Stimulated activated CD4-positive, alpha-beta T cell treated with anti-CD3 and anti-CD28 coated beads, TNF-alpha, amount 100 ng/mL, for 1 hour (primary cell): ENCODE measurements around the gene PRKG1.

ENCODE experiments used
- DNase-seq, 3 donors: peaks; one replicate each; pipeline ENCODE4 v3.0.0-alpha.2; 2020; ENCODE audit warnings: low read depth in 3 of 3, low spot score in 1 of 3

The PRKG1 gene

DNA sequence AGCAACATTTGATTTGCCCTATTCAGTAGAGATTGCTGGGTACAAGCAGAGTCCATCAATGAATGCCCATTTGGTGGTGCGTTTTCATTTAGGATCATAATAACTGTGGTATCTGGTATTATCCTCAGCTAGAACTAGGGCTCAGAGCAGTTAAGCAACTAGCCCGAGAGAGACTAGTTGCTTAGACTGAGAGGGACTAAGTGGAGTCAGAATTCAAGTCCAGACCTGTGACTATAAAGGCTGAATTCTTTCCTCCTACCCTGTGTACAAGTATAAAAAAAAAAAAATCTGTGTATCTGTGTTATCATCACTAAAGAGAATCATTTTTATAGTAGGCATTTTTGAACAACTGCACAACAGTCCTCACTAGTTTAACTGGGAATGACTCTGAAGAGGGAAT is 1194.5 kb downstream of the PRKG1 start:
- DNase-seq: no peak

GRCh38 chr10:52269233-52269632 is 1194.9 kb downstream of the PRKG1 start:
- DNase-seq: no peak

DNA sequence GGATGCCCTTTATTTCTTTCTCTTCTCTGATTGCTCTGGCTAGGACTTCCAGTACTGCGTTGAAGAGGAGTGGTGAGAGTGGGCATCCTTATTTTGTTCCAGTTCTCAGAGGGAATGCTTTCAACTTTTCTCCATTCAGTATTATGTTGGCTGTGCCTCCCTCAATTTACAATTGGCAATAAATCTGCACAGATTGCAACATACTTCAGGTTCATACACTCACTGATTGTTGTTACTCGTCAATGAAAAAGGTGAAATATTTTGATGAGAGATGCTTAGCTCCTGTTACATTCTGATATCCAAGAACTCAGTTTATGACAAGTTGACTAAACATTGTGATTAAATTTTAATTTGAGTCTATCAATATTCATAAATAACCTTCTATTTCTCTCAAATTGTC is 1201.9 kb downstream of the PRKG1 start:
- DNase-seq: no peak

- no peak for DNase-seq
Measured at GRCh38 chr10:52276986-52277385, 1202.7 kb downstream of the PRKG1 start.

DNA sequence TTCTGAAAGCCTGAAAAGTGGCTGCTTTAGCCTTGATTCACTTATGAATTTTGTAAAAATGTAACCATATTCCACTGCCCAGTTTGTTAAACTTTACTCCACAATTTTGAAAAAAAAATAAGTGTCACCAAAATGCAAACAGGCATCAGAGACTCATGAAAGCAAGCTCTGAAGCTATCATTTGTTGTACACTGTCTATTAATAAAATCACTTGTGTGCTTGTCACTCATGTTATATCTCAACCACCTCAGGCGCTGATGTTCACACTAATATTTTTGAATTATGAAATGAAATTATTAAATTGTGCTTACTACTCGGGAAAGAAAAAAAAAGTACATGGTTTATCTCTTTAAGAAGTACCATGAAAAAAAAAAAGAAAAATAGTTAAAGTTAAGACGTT is 1205.3 kb downstream of the PRKG1 start:
- no peak for DNase-seq

DNA sequence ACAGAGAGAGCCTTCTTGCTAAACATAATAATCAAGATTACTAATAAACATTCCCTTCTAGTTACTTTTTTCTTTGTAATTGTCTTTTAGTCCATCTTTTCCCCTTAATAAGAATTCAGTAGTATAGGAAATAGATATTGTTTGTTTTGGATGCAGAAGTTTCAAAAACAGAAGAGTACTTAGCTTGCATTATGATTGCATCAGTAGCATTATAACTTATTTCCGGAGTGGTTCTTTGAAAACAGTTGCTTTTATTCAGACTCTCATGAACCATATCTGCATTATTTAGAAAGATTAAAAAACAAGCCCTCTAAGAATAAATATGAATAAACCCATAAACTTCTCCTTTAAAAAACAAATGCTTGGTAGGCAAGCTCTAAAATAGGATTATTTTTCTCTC is 1205.8 kb downstream of the PRKG1 start:
- no peak for DNase-seq

DNA sequence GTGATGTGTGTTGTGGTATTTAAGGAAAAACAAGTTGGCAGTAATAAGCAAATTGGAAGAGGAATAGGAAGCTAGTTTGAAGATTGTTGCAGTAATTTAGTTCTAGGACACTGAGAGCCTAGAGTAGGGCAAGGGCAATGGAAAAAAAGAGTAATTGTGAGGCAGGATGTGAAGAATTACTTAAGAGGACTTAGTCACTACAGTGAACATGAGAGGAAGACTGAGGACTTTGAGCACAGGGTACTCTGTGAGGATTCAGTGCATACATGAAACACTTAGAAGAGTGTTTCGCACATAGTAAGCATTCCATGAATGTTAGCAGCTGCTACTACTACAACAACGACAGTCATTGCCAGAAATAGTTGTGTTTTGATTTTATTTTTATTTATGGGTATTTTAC is 1208.9 kb downstream of the PRKG1 start:
- DNase-seq: no peak

GRCh38 chr10:52284416-52285013 is 1210.2 kb downstream of the PRKG1 start:
- no peak for DNase-seq

- DNase-seq: no peak
Measured at GRCh38 chr10:52287866-52288265, 1213.6 kb downstream of the PRKG1 start.

GRCh38 chr10:52297747-52298146 is 1223.5 kb downstream of the PRKG1 start:
- DNase-seq: no peak

DNA sequence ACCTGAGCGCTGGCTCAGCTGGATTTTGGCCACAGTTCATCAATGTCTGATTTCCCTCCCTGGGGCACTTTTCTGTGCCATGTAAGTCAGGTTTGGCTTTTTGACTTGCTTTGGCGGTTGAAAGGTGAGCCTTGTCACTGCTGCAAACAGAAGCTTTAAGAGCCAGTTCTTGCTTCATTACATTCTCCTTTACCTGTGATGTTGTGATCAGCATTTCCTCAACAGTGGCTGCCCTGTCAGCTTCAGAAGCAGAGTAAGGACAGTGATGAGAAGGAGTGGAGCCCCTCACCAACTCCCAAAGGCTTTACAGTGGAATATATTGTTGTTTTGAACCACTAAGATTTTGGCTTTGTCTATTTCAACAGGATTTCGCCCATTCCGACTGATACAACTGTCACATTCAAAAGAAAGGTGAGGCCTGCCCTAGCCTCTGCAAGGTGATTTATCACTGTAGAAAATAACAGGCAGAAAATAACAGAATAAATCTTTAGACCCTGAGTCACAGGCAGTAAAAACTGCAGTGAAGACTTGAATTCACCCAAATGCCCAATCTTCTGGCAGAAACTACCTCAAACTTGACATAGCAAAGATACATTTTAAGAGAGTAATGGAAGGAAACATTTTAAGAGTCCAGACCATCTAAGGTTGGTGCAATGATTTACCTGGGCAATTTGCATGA is 1226.5 kb downstream of the PRKG1 start:
- DNase-seq: no peak

DNA sequence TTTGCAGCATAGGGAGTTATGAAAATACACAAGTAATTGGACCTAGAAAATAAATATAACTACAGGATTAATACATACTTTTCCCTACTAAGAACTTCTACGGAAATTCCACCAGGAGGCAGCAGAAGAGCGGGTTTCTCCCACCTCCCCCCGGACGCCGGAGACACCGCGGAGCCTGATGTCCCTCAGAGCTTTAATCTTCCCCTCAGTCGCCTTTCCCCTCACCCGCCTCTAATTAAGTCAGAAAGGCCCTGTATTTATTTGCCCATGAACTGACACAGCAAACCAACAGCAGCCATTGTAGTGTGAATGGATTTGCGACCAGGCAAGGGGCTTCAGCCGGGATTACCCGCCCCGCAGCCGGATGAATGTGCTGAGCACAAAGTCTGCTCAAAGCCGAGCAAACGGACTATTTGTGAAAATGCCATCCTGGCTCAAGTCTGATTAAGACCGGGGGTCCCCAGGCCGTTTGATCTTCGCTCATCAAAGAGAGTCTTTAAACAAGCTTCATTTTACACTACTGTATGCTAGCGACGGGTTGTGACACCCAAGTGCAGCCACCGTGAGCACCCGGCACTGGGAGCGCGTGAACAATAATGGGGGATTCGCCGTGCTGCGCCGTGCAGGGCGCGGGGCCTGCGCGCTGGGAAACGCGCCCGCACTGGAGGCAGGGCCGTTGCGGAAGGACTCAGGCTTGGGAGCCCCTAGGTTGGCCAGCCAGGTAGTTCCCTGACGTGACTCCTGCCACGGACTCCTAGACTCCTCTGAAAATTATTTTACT is 1234.2 kb downstream of the PRKG1 start:
- no peak for DNase-seq

- DNase-seq: no peak
Measured at GRCh38 chr10:52312942-52313255, 1238.6 kb downstream of the PRKG1 start.

- no peak for DNase-seq
Measured at GRCh38 chr10:52313256-52313932, 1239.1 kb downstream of the PRKG1 start.

DNA sequence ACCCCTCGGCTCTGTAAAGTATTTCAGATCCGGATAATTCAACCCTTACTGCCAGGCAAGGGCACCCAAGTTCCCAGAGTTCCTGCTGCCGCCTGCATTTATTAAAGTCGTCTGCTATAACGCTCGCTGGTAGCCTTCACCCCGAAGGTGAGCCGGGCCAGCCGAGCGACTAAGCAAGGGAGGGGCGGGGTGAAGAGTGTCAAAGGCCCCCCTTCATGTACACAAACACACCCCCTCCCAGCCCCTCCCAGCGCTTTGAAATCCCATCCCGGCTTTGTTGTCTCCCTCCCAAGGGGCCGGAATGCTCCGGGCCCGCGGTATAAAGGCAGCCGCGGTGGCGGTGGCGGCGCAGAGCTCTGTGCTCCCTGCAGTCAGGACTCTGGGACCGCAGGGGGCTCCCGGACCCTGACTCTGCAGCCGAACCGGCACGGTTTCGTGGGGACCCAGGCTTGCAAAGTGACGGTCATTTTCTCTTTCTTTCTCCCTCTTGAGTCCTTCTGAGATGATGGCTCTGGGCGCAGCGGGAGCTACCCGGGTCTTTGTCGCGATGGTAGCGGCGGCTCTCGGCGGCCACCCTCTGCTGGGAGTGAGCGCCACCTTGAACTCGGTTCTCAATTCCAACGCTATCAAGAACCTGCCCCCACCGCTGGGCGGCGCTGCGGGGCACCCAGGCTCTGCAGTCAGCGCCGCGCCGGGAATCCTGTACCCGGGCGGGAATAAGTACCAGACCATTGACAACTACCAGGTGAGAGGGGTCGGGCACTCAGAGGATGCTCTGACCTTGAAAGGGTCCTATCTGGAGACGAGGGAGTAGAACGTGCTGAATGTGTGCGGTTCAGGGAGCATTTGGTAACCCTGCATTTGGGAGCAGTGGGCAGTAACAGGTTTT is 1239.9 kb downstream of the PRKG1 start, which contains the start of gene DKK1:
Gene DKK1, plus strand, starts transcription at position 349 of the 889 bp plus-strand sequence. Its CDS starts 154 bp downstream, at position 503.
- no peak for DNase-seq

DNA sequence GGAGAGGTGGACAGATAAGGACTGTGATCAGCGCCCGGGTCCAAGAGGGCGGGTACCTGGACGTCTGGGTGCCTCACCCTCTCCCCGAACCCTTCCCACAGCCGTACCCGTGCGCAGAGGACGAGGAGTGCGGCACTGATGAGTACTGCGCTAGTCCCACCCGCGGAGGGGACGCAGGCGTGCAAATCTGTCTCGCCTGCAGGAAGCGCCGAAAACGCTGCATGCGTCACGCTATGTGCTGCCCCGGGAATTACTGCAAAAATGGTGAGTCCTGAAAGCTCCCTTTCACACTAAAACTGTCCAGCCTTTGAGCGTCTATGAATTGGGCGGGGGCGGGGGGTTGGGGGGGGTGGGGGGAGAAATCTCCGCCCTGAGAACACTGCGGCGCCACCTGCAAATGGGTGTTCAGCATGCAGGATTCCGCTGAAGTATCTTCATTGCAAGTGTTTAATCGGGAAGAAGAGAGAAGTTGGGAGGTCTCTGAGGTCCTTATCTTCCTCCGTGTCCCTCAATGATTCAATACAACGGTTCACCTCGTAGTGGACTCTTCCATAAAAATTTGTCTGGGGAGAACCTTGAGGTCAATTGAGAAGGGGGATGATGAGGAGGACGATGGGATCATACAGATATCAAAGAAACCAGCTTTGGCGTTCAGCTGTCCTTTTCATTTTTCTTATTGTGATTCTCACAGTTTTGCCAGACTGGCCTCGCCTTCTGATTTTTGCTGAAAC is 1240.7 kb downstream of the PRKG1 start:
- DNase-seq: no peak

GRCh38 chr10:52316001-52316400 is 1241.7 kb downstream of the PRKG1 start:
- no peak for DNase-seq

GRCh38 chr10:52316500-52316899 is 1242.2 kb downstream of the PRKG1 start:
- no peak for DNase-seq

- no peak for DNase-seq
Measured at GRCh38 chr10:52318136-52318701, 1243.9 kb downstream of the PRKG1 start.
